Astrocyte (in vitro differentiated cells and primary cell): ENCODE measurements around the gene CASK.

ENCODE experiments used
- EZH2 ChIP-seq: IDR thresholded peaks from 2 replicates; pipeline ENCODE4 v1.6.1; 2012; ENCODE audit warnings: mild to moderate bottlenecking, low read length, inconsistent platforms; ENCODE audit not compliant: insufficient read depth
- TF ChIP-seq, protein P1 (sequence below): IDR thresholded peaks from 2 replicates; pipeline ENCODE4 v1.5.1; 2011; ENCODE audit warnings: low read depth, mild to moderate bottlenecking, inconsistent platforms, low read length, moderate library complexity; ENCODE audit not compliant: insufficient read depth

DNA sequence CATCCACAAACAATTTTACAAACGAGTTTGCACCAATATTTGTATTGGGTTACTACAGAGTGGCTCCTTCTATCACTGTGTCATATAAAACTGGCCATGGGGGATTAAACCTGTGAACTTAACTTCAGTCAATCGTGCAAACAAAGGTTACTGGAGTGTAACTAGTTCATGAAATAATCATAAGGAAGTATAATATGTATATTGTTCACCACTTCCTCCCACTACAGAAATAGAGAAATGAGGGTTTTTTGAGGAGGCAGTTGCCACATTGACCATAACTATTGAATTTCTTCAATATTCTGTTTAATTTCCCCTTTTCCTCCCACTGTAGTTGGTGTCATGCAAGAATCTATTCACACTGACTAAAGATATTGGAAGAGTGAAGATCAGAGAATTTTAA, 199.5 kb downstream of the CASK start, which contains the start of gene GPR82:
- no peak for TF ChIP-seq EZH2
- TF ChIP-seq, protein P1, sequence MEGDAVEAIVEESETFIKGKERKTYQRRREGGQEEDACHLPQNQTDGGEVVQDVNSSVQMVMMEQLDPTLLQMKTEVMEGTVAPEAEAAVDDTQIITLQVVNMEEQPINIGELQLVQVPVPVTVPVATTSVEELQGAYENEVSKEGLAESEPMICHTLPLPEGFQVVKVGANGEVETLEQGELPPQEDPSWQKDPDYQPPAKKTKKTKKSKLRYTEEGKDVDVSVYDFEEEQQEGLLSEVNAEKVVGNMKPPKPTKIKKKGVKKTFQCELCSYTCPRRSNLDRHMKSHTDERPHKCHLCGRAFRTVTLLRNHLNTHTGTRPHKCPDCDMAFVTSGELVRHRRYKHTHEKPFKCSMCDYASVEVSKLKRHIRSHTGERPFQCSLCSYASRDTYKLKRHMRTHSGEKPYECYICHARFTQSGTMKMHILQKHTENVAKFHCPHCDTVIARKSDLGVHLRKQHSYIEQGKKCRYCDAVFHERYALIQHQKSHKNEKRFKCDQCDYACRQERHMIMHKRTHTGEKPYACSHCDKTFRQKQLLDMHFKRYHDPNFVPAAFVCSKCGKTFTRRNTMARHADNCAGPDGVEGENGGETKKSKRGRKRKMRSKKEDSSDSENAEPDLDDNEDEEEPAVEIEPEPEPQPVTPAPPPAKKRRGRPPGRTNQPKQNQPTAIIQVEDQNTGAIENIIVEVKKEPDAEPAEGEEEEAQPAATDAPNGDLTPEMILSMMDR: no peak
